Fibroblast of lung (primary cell): Measurements from ENCODE around the gene ITGBL1. TPM values are rescaled to one million over a fixed set of nuclear protein-coding genes. Genes with fewer than 3 reads are reported as not detected.

ENCODE experiments used
- DNase-seq, 2 donors: peaks; one replicate each; pipeline versions ENCODE4 v3.0.0 to v3.0.0-alpha.2; 2010; ENCODE audit warnings: low read depth in 2 of 2
- H2AFZ ChIP-seq: 2 replicates; pipeline ENCODE4 v1.5.1; 2012; ENCODE audit warnings: low read length, control low read depth, inconsistent platforms
- H3K27ac ChIP-seq: 2 replicates; pipeline ENCODE4 v1.5.1; 2011; ENCODE audit warnings: low read length, control low read depth; ENCODE audit not compliant: insufficient read depth
- H3K27me3 ChIP-seq: 2 replicates; pipeline ENCODE4 v1.5.1; 2011; ENCODE audit warnings: mild to moderate bottlenecking, low read length; ENCODE audit not compliant: control insufficient read depth, insufficient read depth
- H3K36me3 ChIP-seq: 2 replicates; pipeline ENCODE4 v1.5.1; 2011; ENCODE audit warnings: low read length; ENCODE audit not compliant: control insufficient read depth, insufficient read depth
- H3K4me1 ChIP-seq: 2 replicates; pipeline ENCODE4 v1.5.1; 2011; ENCODE audit warnings: low read length; ENCODE audit not compliant: control insufficient read depth, insufficient read depth; ENCODE audit errors: extremely low read depth
- H3K4me2 ChIP-seq: 2 replicates; pipeline ENCODE4 v1.5.1; 2011; ENCODE audit warnings: low read length, control low read depth; ENCODE audit not compliant: insufficient read depth; ENCODE audit errors: extremely low read depth
- H3K4me3 ChIP-seq, 4 experiments: fragments of 200-600 bp in 1 of 4; sonication (generic) in 1 of 4; replicated peaks in 1 of 4; 2 replicates each; pipeline ENCODE4 v1.5.1; 2011 to 2016; ENCODE audit warnings: low read length in 4 of 4, low read depth in 3 of 4, mild to moderate bottlenecking in 3 of 4, control low read depth in 2 of 4, inconsistent platforms in 1 of 4, mixed read lengths in 1 of 4; ENCODE audit not compliant: insufficient read depth in 1 of 4; ENCODE audit errors: control extremely low read depth in 1 of 4
- H3K79me2 ChIP-seq: 2 replicates; pipeline ENCODE4 v1.5.1; 2012; ENCODE audit warnings: mild to moderate bottlenecking, low read length, inconsistent platforms; ENCODE audit not compliant: control insufficient read depth, insufficient read depth
- H3K9ac ChIP-seq: 2 replicates; pipeline ENCODE4 v1.5.1; 2011; ENCODE audit warnings: mild to moderate bottlenecking, low read length, control low read depth; ENCODE audit not compliant: insufficient read depth
- H3K9me3 ChIP-seq: 2 replicates; pipeline ENCODE4 v1.5.1; 2012; ENCODE audit warnings: low read depth, low read length; ENCODE audit not compliant: control insufficient read depth, insufficient read depth
- H4K20me1 ChIP-seq: 2 replicates; pipeline ENCODE4 v1.5.1; 2011; ENCODE audit warnings: low read length; ENCODE audit not compliant: control insufficient read depth, insufficient read depth; ENCODE audit errors: extremely low read depth
- CTCF ChIP-seq, 2 donors: IDR thresholded peaks in 1 of 2; conservative IDR thresholded peaks in 1 of 2; 1 replicate in 1 of 2; 2 replicates in 1 of 2; pipeline ENCODE4 v1.5.1; 2011 to 2012; ENCODE audit warnings: low read length in 2 of 2, control low read depth in 1 of 2, inconsistent platforms in 1 of 2, low read depth in 1 of 2, mild to moderate bottlenecking in 1 of 2
- EZH2 ChIP-seq: IDR thresholded peaks from 2 replicates; pipeline ENCODE4 v1.5.1; 2012; ENCODE audit warnings: low read length, control low read depth, mild to moderate bottlenecking; ENCODE audit errors: missing control alignments
- polyA plus RNA-seq, 2 donors: library from polyadenylated mRNA; depleted of rRNA in 1 of 2; stranded (reverse) in 1 of 2; unstranded in 1 of 2; fragments of >200 nt; gene quantifications; 2 replicates each; pipeline ENCODE4 v1.2.1, GENCODE V29; 2011 to 2012; ENCODE audit warnings: missing spikeins in 1 of 2
- total RNA-seq: library from RNA; depleted of rRNA; stranded (reverse); fragments of >200 nt; gene quantifications from 2 replicates; pipeline ENCODE4 v1.2.1, GENCODE V29; 2014

Gene ITGBL1
- total and polyA plus RNA-seq, 2 donors (not counting 1 experiment from before 2014, with no cell fraction given) = 45.1 to 87.4 TPM

DNA sequence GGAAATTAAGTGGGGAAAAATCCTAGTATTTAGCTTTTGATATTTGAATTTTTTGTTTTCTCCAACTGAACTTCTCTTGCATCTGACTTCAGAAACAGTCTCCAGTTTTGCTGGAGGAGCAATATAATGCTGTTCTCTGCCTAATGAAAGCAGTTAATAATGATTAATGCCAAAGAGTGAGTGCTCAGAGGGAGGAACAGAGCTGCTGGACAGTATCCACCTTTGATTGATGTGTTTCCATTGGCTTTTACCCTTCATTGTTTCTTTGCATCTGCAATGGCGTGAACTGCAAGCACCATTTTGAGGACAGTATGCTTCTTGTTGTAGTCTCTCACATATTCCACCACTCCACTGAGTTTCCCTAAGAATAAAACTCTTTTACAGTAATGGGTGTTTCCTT, 193.4 kb downstream of the ITGBL1 start:
- no peak overlapping the region for H3K27ac ChIP-seq
- no peak overlapping the region for H3K4me2 ChIP-seq
- no peak overlapping the region for H3K4me3 ChIP-seq
- no peaks in the 10 kb centered on the region for H4K20me1 ChIP-seq
- peaks cover 2% of the 10 kb centered on the region for H3K4me1 ChIP-seq
- no peaks in the 10 kb centered on the region for H3K9me3 ChIP-seq
- no peak for DNase-seq
- no peaks in the 10 kb centered on the region for H3K36me3 ChIP-seq
- H3K27me3 ChIP-seq = no peaks in the 10 kb centered on the region
- no peak overlapping the region for H2AFZ ChIP-seq
- TF ChIP-seq EZH2 = no peak
- TF ChIP-seq CTCF (conservative IDR thresholded peaks at IDR 0.05 in 1 of 2, IDR thresholded peaks at IDR 0.05 in 1 of 2; ENCODE audit: low read depth in 1 of 2, low read length in 2 of 2) = no peak
- no peaks in the 10 kb centered on the region for H3K79me2 ChIP-seq
- no peak overlapping the region for H3K9ac ChIP-seq

DNA sequence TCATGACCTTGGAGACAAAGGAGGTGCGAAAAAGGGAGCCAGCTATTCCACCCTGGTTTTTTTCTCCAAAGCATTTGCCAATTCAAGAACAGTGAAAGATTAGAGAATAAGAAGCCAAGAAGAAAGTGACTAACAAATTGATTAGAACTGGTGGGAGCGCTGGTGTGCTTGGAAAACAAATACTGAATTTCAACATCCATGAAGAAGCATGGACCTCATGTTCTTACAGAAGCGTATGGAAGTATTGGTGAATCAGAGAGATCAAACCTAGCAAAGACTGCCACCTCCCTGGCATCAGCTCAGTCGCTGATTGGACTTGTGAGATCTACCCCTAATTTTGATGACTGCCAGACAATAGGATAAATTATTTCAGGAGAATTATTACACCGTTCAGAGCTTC, 195.3 kb downstream of the ITGBL1 start:
- no peak for DNase-seq
- Histone ChIP-seq H3K79me2 (no peaks in the 10 kb centered on the region), H3K27me3 (no peaks in the 10 kb centered on the region), H3K9ac (no peak overlapping the region), H3K4me2 (no peak overlapping the region), H3K4me3 (no peak overlapping the region), H4K20me1 (no peaks in the 10 kb centered on the region), H3K9me3 (no peaks in the 10 kb centered on the region), H3K4me1 (no peaks in the 10 kb centered on the region), H2AFZ (no peak overlapping the region), H3K36me3 (no peaks in the 10 kb centered on the region), H3K27ac (no peak overlapping the region)
- TF ChIP-seq CTCF (conservative IDR thresholded peaks at IDR 0.05 in 1 of 2, IDR thresholded peaks at IDR 0.05 in 1 of 2; ENCODE audit: low read depth in 1 of 2, low read length in 2 of 2) (no peak), EZH2 (no peak)

- no peak overlapping the region for H3K4me2 ChIP-seq
- no peak overlapping the region for H3K27ac ChIP-seq
- no peaks in the 10 kb centered on the region for H3K79me2 ChIP-seq
Observed at GRCh38 chr13:101648766-101649487, 196.5 kb downstream of the ITGBL1 start.

More at GRCh38 chr13:101648766-101649487, 196.5 kb downstream of the ITGBL1 start:
- Histone ChIP-seq H3K4me3 (no peak overlapping the region), H3K27me3 (no peaks in the 10 kb centered on the region), H2AFZ (no peak overlapping the region), H3K9me3 (no peaks in the 10 kb centered on the region), H4K20me1 (no peaks in the 10 kb centered on the region), H3K36me3 (no peaks in the 10 kb centered on the region), H3K9ac (no peak overlapping the region), H3K4me1 (no peaks in the 10 kb centered on the region)
- TF ChIP-seq EZH2 (no peak), CTCF (conservative IDR thresholded peaks at IDR 0.05 in 1 of 2, IDR thresholded peaks at IDR 0.05 in 1 of 2; ENCODE audit: low read depth in 1 of 2, low read length in 2 of 2) (no peak)
- DNase-seq = no peak
